T-helper 22 cell (primary cell): ENCODE results near the gene NTM.

Source experiments
- DNase-seq: peaks from one replicate; pipeline ENCODE4 v3.0.0-alpha.2; 2020; ENCODE audit warnings: low read depth

Gene NTM

GRCh38 chr11:131373095-131373725 is 2.8 kb downstream of the NTM start:
- DNase-seq, result no peak

- no peak for DNase-seq
These were observed 3.3 kb downstream of the NTM start for GRCh38 chr11:131373756-131374155.

- no peak for DNase-seq
These were observed 5.0 kb downstream of the NTM start for GRCh38 chr11:131375421-131375820.

GRCh38 chr11:131375915-131376314 is 5.5 kb downstream of the NTM start:
- no peak for DNase-seq

- DNase-seq, result no peak
These were observed 8.5 kb downstream of the NTM start for GRCh38 chr11:131378931-131379330.

- DNase-seq, result no peak
These were observed 15.5 kb downstream of the NTM start for GRCh38 chr11:131385763-131386390.

GRCh38 chr11:131386408-131386807 is 16.0 kb downstream of the NTM start:
- no peak for DNase-seq

- DNase-seq, result no peak
These were observed 17.6 kb downstream of the NTM start for GRCh38 chr11:131388030-131388429.

GRCh38 chr11:131389582-131389981 is 19.2 kb downstream of the NTM start:
- no peak for DNase-seq

GRCh38 chr11:131391176-131391575 is 20.8 kb downstream of the NTM start:
- no peak for DNase-seq

GRCh38 chr11:131392528-131393255 is 22.3 kb downstream of the NTM start:
- no peak for DNase-seq

GRCh38 chr11:131393691-131394090 is 23.3 kb downstream of the NTM start:
- DNase-seq, result no peak

- no peak for DNase-seq
These were observed 27.3 kb downstream of the NTM start for GRCh38 chr11:131397675-131398074.

- no peak for DNase-seq
These were observed 31.6 kb downstream of the NTM start for GRCh38 chr11:131402040-131402439.

- no peak for DNase-seq
These were observed 33.6 kb downstream of the NTM start for GRCh38 chr11:131404010-131404409.

GRCh38 chr11:131408025-131408640 is 37.7 kb downstream of the NTM start:
- DNase-seq, result no peak

- DNase-seq, result no peak
These were observed 38.9 kb downstream of the NTM start for GRCh38 chr11:131409345-131409744.

- DNase-seq, result no peak
These were observed 41.2 kb downstream of the NTM start for GRCh38 chr11:131411636-131412035.

GRCh38 chr11:131412061-131412460 is 41.6 kb downstream of the NTM start:
- DNase-seq, result no peak

GRCh38 chr11:131413217-131413616 is 42.8 kb downstream of the NTM start:
- no peak for DNase-seq

- no peak for DNase-seq
These were observed 47.8 kb downstream of the NTM start for GRCh38 chr11:131418189-131418588.

GRCh38 chr11:131421066-131421855 is 50.8 kb downstream of the NTM start:
- no peak for DNase-seq
